K562 (cell line): Measurements from ENCODE around the gene PPDPF. TPM values are rescaled to one million over a fixed set of nuclear protein-coding genes. Genes with fewer than 3 reads are reported as not detected.

ENCODE experiments used
- ATAC-seq: fragments of 200-7000 bp; cut with Tn5 transposase; 3 replicates; pipeline ENCODE4 v1.9.1; 2020; ENCODE audit warnings: moderate library complexity
- BruUV-seq: library from RNA; stranded (reverse); fragments of 400-500 nt; replicated peaks from 2 replicates; lab custom pipeline; 2021; lab: Mats Ljungman, UMichigan
- CTCF ChIA-PET: fragments of 300-600 bp; formaldehyde crosslinking; extraction: SDS; loops from one replicate; lab custom pipeline; 2021; ENCODE audit warnings: low intra/inter-chr PET ratio; lab: Yijun Ruan, JAX
- POLR2A ChIA-PET: fragments of 300-600, 350-650 bp; sonication (Branson Sonifier 250); formaldehyde crosslinking; extraction: SDS; loops from one replicate; lab custom pipeline; 2021; ENCODE audit warnings: antibody characterized with exemption, inconsistent platforms; lab: Yijun Ruan, JAX
- DNase-seq, 4 experiments: peaks; one replicate each; pipeline versions ENCODE4 v3.0.0 to v3.0.0-alpha.2; 2011 to 2018; ENCODE audit warnings: low spot score in 3 of 4, mixed read lengths in 3 of 4; ENCODE audit errors: extremely low read depth in 1 of 4
- FAIRE-seq: peaks from 2 replicates; lab custom pipeline; 2011; peaks lifted over from hg19 to GRCh38; lab: Jason Lieb, UNC
- H2AFZ ChIP-seq: 2 replicates; pipeline ENCODE4 v1.6.0; 2011; ENCODE audit warnings: low read depth, low read length, control low read depth, inconsistent platforms
- H3K27ac ChIP-seq: fragments of 200-600 bp; 3 replicates; pipeline ENCODE4 v1.8.0; 2011; ENCODE audit warnings: low read depth, mild to moderate bottlenecking, control low read depth, inconsistent platforms, low read length, moderate library complexity, mixed read lengths; ENCODE audit errors: extremely low read depth
- H3K27me3 ChIP-seq, 2 experiments: fragments of 300-600 bp in 1 of 2; 2 replicates in 1 of 2; 3 replicates in 1 of 2; pipeline versions ENCODE4 v1.6.0 to v1.8.0; 2011; ENCODE audit warnings: inconsistent platforms in 2 of 2, low read length in 2 of 2, mild to moderate bottlenecking in 1 of 2, mixed read lengths in 1 of 2, moderate library complexity in 1 of 2; ENCODE audit not compliant: control insufficient read depth in 2 of 2, insufficient read depth in 2 of 2
- H3K36me3 ChIP-seq: fragments of 300-600 bp; 3 replicates; pipeline ENCODE4 v1.8.0; 2011; ENCODE audit warnings: mild to moderate bottlenecking, low read length, inconsistent platforms; ENCODE audit not compliant: control insufficient read depth, insufficient read depth
- H3K4me1 ChIP-seq, 2 experiments: fragments of 200-600 bp in 1 of 2; replicated peaks in 1 of 2; 2 replicates in 1 of 2; 3 replicates in 1 of 2; pipeline versions ENCODE4 v1.5.1 to v1.8.0; 2011; ENCODE audit warnings: inconsistent platforms in 2 of 2, low read length in 2 of 2, mild to moderate bottlenecking in 1 of 2, mixed read lengths in 1 of 2, moderate library complexity in 1 of 2; ENCODE audit not compliant: control insufficient read depth in 2 of 2, insufficient read depth in 2 of 2
- H3K4me2 ChIP-seq: 2 replicates; pipeline ENCODE4 v1.6.1; 2011; ENCODE audit warnings: low read length, control low read depth, inconsistent platforms, mixed read lengths; ENCODE audit not compliant: insufficient read depth
- H3K4me3 ChIP-seq: fragments of 200-600 bp; sonication (generic), shearing (Covaris generic); 2 replicates; pipeline ENCODE4 v1.5.1; 2016; ENCODE audit warnings: control low read depth, inconsistent platforms
- H3K79me2 ChIP-seq: fragments of 200-600 bp; 3 replicates; pipeline ENCODE4 v1.8.0; 2011; ENCODE audit warnings: low read length, inconsistent platforms; ENCODE audit not compliant: control insufficient read depth, insufficient read depth
- H3K9ac ChIP-seq, 2 experiments: 2 replicates each; pipeline versions ENCODE4 v1.6.0 to v1.6.1; 2011; ENCODE audit warnings: low read depth in 2 of 2, low read length in 2 of 2, control low read depth in 1 of 2, inconsistent platforms in 1 of 2, mild to moderate bottlenecking in 1 of 2, mixed read lengths in 1 of 2; ENCODE audit not compliant: insufficient read depth in 1 of 2
- H3K9me1 ChIP-seq: one replicate; pipeline ENCODE4 v1.6.0; 2011; ENCODE audit warnings: inconsistent platforms, mild to moderate bottlenecking, low read length, moderate library complexity; ENCODE audit not compliant: control insufficient read depth, insufficient read depth
- H3K9me3 ChIP-seq: replicated peaks from 2 replicates; pipeline ENCODE4 v1.5.1; 2011; ENCODE audit warnings: low read depth, low read length, inconsistent platforms; ENCODE audit not compliant: control insufficient read depth, insufficient read depth
- H4K20me1 ChIP-seq: replicated peaks from 2 replicates; pipeline ENCODE4 v1.6.1; 2011; ENCODE audit warnings: low read length, inconsistent platforms, mixed read lengths; ENCODE audit not compliant: control insufficient read depth, insufficient read depth
- ARID1B ChIP-seq: fragments of 450-650 bp; IDR thresholded peaks from 2 replicates; pipeline ENCODE4 v1.6.1; 2016; ENCODE audit warnings: antibody characterized with exemption, mild to moderate bottlenecking, inconsistent platforms
- ARNT ChIP-seq, 2 experiments: fragments of 450-650 bp; IDR thresholded peaks; 2 replicates each; pipeline ENCODE4 v1.6.1; 2016; ENCODE audit warnings: mild to moderate bottlenecking in 1 of 2
- BRD9 ChIP-seq: fragments of 450-650 bp; IDR thresholded peaks from 2 replicates; pipeline ENCODE4 v1.6.1; 2018; ENCODE audit warnings: low read depth; ENCODE audit not compliant: partially characterized antibody
- COPS2 ChIP-seq: fragments of 450-650 bp; conservative IDR thresholded peaks from 2 replicates; pipeline ENCODE4 v1.6.1; 2016; ENCODE audit warnings: mild to moderate bottlenecking, moderate library complexity
- FOXM1 ChIP-seq, 2 experiments: fragments of 450-650 bp in 1 of 2; sonication (generic) in 1 of 2; formaldehyde crosslinking in 1 of 2; IDR thresholded peaks; 2 replicates each; pipeline versions ENCODE4 v1.6.1 to v1.9.0; 2017 to 2022; ENCODE audit warnings: low read depth in 2 of 2, mild to moderate bottlenecking in 2 of 2, missing genetic modification reagents in 1 of 2, moderate library complexity in 1 of 2
- MEF2A ChIP-seq: IDR thresholded peaks from 2 replicates; pipeline ENCODE4 v1.6.1; 2011; ENCODE audit warnings: low read depth, mild to moderate bottlenecking, low read length, moderate library complexity; ENCODE audit not compliant: control insufficient read depth
- NFE2L1 ChIP-seq: fragments of 450-650 bp; IDR thresholded peaks from 2 replicates; pipeline ENCODE4 v1.6.1; 2016; ENCODE audit warnings: missing genetic modification characterization, low read depth, mild to moderate bottlenecking, missing compliant biosample characterization, moderate library complexity, borderline replicate concordance
- NFIX ChIP-seq: fragments of 250-450 bp; sonication (Bioruptor Pico); IDR thresholded peaks from 2 replicates; pipeline ENCODE4 v1.4.0; 2020; ENCODE audit warnings: low read depth, mild to moderate bottlenecking, moderate library complexity
- NONO ChIP-seq, 2 experiments: fragments of 200-400 bp in 1 of 2; fragments of 450-650 bp in 1 of 2; formaldehyde crosslinking in 1 of 2; IDR thresholded peaks; 2 replicates each; pipeline ENCODE4 v1.6.1; 2017; ENCODE audit warnings: low read depth in 2 of 2, mild to moderate bottlenecking in 2 of 2, moderate library complexity in 2 of 2, low read length in 1 of 2
- POU5F1 ChIP-seq: fragments of 150-350 bp; IDR thresholded peaks from 2 replicates; pipeline ENCODE4 v1.6.1; 2014; ENCODE audit warnings: borderline replicate concordance, low read length, low read depth, mild to moderate bottlenecking; ENCODE audit not compliant: partially characterized antibody
- RFX1 ChIP-seq: fragments of 450-650 bp; IDR thresholded peaks from 2 replicates; pipeline ENCODE4 v1.6.1; 2016; ENCODE audit warnings: mild to moderate bottlenecking, moderate library complexity
- ZNF232 ChIP-seq: sonication (generic); formaldehyde crosslinking; IDR thresholded peaks from 2 replicates; pipeline ENCODE4 v1.8.0; 2022; ENCODE audit warnings: mild to moderate bottlenecking, missing genetic modification reagents
- WGBS: fragments of 100-300 bp; shearing (Covaris generic); methylation state at CpG from one replicate; pipeline ENCODE4 v1.1.6; 2016; ENCODE audit warnings: low coverage, mixed read lengths; ENCODE audit not compliant: insufficient coverage; ENCODE audit errors: missing lambda C conversion rate; 5-methylcytosine and 5-hydroxymethylcytosine counted together
- in situ Hi-C: fragments of 300-500 bp; cut with MboI; formaldehyde crosslinking; loops from 4 replicates; pipeline ENCODE4 v1.15.0; 2018; ENCODE audit warnings: inconsistent platforms, mixed read lengths
- intact Hi-C: fragments of 100-400 bp; cut with micrococcal nuclease; formaldehyde crosslinking; loops from 2 replicates; pipeline ENCODE4 v1.14.2; 2022
- polyA plus RNA-seq, 8 experiments: library from polyadenylated mRNA; depleted of rRNA in 4 of 8; stranded (reverse) in 5 of 8; unstranded in 3 of 8; fragments of >200 nt; fragmentation: Nextera tagmentation in 2 of 8; fragmentation: Illumina TruSeq in 1 of 8; extraction: Ambion mirVana in 2 of 8; extraction: Trizol in 1 of 8; gene quantifications; 2 replicates each; pipeline versions ENCODE4 v1.2.1 to v1.2.3, GENCODE V29; 2011 to 2014; ENCODE audit warnings: inconsistent platforms in 1 of 8, missing spikeins in 1 of 8
- total RNA-seq, 7 experiments: library from RNA; depleted of rRNA in 6 of 7; stranded (reverse); fragments of >200 nt in 6 of 7; fragmentation: Illumina TruSeq in 2 of 7; extraction: Trizol in 2 of 7; gene quantifications; 2 replicates each; pipeline versions ENCODE4 v1.2.1 to v1.2.3, GENCODE V29; 2011 to 2021; ENCODE audit warnings: low replicate concordance in 1 of 7
- TF ChIP-seq, protein P1 (sequence below): fragments of 450-650 bp; formaldehyde crosslinking; IDR thresholded peaks from 2 replicates; pipeline ENCODE4 v1.4.0; 2020; ENCODE audit warnings: mild to moderate bottlenecking, moderate library complexity

The PPDPF gene
- total and polyA plus RNA-seq, 9 of the 15 experiments (the other 6 are each of a cell fraction or from before 2014, with no cell fraction given) = 0.77 to 233 (median 10.5) TPM

DNA sequence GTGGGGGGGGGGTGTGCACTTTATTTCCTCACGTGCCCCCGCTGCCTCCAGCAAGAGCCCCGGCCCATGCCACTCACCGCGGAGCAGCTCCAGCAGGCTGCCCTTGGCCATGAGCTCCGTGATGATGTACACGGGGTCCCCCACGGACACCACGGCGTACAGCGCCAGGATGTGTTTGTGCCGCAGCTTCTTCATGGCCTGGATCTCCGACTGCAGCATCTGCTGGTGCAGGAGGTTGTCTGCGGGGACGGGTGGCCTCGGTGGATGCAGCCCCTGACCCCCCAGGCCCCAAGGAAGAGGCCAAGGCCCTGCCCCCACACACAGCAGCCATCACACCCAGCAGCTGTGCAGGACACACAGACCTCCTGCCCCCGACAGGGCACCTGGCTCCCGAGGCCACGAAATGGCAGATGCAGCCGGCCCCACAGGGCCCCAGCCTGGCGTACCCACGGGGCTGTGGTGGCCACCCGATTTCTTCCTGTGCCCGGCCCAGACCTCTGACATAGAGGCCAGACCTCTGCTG, 11.9 kb downstream of the PPDPF start:
- peaks cover 3 to 70% of the 10 kb centered on the region in 2 experiments; a peak in 3 of 5 replicates for H3K4me1 ChIP-seq
- H3K4me2 ChIP-seq = no peak overlapping the region
- peaks cover 0 to 44% of the 10 kb centered on the region in 2 experiments; a peak in 3 of 5 replicates for H3K27me3 ChIP-seq
- CTCF ChIA-PET = no interaction called here
- in situ Hi-C loops = no loop called here
- H3K27ac ChIP-seq = no peak overlapping the region
- POLR2A ChIA-PET = interaction anchor here (0.8 to 0.9 kb wide), 2 partner anchors 10 kb away, joined by 3 to 4 read pairs; no protein-coding TSS in a partner anchor
- no TSS peak for BruUV-seq
- H3K9me1 ChIP-seq = no peaks in the 10 kb centered on the region
- ATAC-seq (no peak), DNase-seq (no peak), FAIRE-seq (no peak)
- H3K9me3 ChIP-seq = no peaks in the 10 kb centered on the region
- H2AFZ ChIP-seq = no peak overlapping the region
- H3K36me3 ChIP-seq = no peaks in the 10 kb centered on the region
- intact Hi-C loops = loop anchor here (10.0 kb wide), 2 partner anchors 122 to 172 kb away; partner anchors contain the start of genes ARFRP1, RTEL1, STMN3 and ZGPAT
- H3K9ac ChIP-seq = no peak overlapping the region
- H3K79me2 ChIP-seq = no peaks in the 10 kb centered on the region
- no peak for TF ChIP-seq NFIX (CRISPR knock-in tag)
- no peak for TF ChIP-seq MEF2A
- no peak for TF ChIP-seq POU5F1
- peaks cover 9% of the 10 kb centered on the region; the same call in 1 of the 2 replicates for H4K20me1 ChIP-seq
- 39% methylated on average over 18 of the region's 24 CpGs for WGBS
- no peak overlapping the region for H3K4me3 ChIP-seq

DNA sequence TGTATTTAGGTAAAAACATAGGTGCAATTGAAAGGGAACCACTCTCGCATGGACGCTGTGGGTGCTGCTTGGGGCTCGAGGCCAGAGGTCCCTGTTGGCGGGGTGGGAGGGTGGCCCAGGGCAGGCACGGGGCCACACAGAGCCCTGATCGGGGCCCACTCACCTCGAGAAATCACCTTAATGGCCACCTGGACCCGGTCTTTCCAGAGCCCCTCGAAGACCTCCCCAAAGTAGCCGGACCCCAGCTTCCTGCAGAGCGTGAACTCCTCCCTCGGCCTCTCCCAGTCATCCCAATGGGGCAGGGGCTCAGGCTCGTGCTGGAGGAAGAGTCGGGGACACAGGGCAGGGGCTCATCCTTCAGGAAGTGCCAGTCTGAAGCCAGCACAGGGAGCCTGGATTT, 12.8 kb downstream of the PPDPF start:
- Histone ChIP-seq H3K9me1 (no peaks in the 10 kb centered on the region), H2AFZ (no peak overlapping the region), H3K9ac (no peak overlapping the region), H3K4me3 (no peak overlapping the region), H3K9me3 (no peaks in the 10 kb centered on the region), H3K79me2 (no peaks in the 10 kb centered on the region), H3K4me2 (no peak overlapping the region), H3K36me3 (no peaks in the 10 kb centered on the region), H4K20me1 (peaks cover 9% of the 10 kb centered on the region; the same call in 1 of the 2 replicates), H3K27me3 (peaks cover 0 to 44% of the 10 kb centered on the region in 2 experiments; a peak in 3 of 5 replicates), H3K27ac (no peak overlapping the region), H3K4me1 (peaks cover 6 to 79% of the 10 kb centered on the region in 2 experiments; a peak in 4 of 5 replicates)
- ChIA-PET POLR2A (interaction anchor here (0.8 to 2.2 kb wide), 2 partner anchors 9 to 13 kb away, joined by 6 to 27 read pairs; partner anchors contain the start of gene PPDPF), CTCF (no interaction called here)
- in situ Hi-C loops (no loop called here), intact Hi-C loops (loop anchor here (10.0 kb wide), 2 partner anchors 121 to 171 kb away; partner anchors contain the start of genes ARFRP1, RTEL1, STMN3 and ZGPAT)
- ATAC-seq = no peak
- 29% methylated on average over 9 of the region's 14 CpGs for WGBS
- DNase-seq = no peak
- no TSS peak for BruUV-seq
- FAIRE-seq = no peak
- TF ChIP-seq COPS2 (no peak), ARNT (IDR thresholded peaks at IDR 0.05) (no peak), NFE2L1 (no peak), ARID1B (no peak), ZNF232 (no peak), NONO (IDR thresholded peaks at IDR 0.05; ENCODE audit: low read depth in 2 of 2, low read length in 1 of 2) (no peak), RFX1 (no peak), FOXM1 (IDR thresholded peaks at IDR 0.05; ENCODE audit: low read depth) (no peak), FOXM1 (CRISPR knock-in tag; IDR thresholded peaks at IDR 0.05; ENCODE audit: low read depth) (no peak), BRD9 (no peak)
- TF ChIP-seq, protein P1, sequence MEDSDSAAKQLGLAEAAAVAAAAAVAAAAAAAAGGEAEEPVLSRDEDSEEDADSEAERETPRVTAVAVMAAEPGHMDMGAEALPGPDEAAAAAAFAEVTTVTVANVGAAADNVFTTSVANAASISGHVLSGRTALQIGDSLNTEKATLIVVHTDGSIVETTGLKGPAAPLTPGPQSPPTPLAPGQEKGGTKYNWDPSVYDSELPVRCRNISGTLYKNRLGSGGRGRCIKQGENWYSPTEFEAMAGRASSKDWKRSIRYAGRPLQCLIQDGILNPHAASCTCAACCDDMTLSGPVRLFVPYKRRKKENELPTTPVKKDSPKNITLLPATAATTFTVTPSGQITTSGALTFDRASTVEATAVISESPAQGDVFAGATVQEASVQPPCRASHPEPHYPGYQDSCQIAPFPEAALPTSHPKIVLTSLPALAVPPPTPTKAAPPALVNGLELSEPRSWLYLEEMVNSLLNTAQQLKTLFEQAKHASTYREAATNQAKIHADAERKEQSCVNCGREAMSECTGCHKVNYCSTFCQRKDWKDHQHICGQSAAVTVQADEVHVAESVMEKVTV (CRISPR knock-in tag) = no peak
